ENCODE results near the gene GDA.

GDA gene

DNA sequence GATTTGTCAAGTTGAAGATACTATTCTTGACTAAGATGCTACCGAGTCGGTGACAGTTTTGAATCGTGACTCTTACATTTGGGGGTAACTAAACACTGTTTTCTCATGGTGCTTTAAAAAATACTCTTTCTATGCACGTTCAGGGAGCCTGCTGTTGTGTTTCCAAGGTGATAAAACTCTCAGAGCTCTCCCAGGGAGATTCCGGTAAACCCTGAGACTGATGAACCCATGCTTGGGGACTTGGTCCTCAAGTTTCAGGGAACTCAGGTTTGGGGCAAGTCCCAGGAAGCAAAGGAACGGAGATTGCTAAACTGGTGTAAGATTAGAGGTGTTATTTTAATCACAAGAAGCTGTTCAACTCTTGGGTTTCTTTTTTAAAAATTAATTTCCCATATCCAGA lies 1.4 kb downstream of the GDA start:
- no peak for DNase-seq (ENCODE audit: low read depth)

DNA sequence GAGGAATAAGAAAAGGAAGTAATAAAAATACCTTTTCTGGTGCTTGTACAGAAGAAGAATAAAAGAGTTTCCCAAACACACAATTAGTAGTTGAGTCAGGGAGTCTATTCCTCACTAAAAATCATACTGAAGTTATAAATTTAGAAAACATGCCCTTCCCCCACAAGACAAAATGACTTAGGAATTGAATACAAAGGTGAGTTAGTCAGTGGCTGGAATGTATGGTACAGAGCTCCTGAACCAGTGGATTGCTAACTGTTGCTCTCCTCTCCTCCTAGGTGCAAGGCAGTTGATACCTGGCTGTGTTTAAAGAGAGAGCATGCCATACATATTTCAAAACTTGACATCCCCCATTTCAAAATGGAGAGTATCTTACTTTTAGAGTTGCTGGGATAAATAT lies 1.9 kb downstream of the GDA start:
- DNase-seq (ENCODE audit: low read depth), result no peak

DNA sequence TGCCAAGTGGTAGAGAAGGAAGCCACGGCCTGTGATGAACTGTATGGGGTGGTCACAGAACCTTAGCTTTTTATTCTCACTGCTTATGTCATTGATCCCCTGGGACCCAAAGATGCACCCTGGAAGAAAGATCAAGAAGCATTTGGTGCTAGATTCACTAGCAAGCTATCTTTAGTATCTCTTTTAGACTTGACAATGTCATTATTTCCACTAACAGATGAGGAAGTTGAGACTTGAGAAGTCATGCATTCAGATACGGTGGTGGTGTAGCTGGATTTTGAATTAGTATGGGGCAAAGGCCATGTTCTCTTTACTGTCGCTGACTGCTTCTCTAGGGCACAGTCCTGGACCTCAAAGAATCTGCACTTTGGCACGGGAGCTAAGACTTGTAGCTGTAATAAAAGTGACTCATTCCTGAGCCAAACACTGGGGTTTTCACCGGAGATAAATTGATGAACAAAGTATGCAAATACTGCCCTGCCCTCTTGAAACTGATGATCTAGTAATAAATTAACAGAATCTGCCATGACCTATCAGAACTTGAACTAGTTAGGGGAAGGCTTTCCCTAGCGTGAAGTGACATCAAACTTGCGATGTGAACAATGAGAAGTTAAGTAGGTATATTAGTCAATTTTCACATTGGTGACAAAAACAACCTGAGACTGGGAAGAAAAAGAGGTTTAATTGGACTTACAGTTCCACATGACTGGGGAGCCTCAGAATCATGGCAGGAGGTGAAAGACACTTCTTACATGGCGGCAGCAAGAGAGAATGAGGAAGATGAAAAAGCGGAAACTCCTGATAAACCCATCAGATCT lies 5.4 kb downstream of the GDA start:
- DNase-seq (ENCODE audit: low read depth), result no peak

DNA sequence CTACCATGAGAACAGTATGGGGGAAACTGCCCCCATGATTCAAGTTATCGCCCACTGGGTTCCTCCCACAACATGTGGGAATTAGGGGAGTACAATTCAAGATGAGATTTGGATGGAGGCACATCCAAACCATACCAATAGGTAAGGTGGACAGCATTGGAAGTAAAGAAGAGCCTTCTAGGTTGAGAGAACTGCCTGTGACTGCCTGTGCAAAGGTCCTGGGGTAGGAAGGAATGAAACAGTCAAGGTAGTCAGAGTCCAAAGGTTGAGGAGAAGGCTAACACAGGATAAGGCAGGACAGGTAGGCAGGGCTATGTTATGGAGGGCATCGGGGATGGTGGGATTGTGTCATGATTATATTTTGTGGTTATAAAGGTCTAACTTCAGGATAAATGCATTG lies 6.1 kb downstream of the GDA start:
- no peak for DNase-seq (ENCODE audit: low read depth)

DNA sequence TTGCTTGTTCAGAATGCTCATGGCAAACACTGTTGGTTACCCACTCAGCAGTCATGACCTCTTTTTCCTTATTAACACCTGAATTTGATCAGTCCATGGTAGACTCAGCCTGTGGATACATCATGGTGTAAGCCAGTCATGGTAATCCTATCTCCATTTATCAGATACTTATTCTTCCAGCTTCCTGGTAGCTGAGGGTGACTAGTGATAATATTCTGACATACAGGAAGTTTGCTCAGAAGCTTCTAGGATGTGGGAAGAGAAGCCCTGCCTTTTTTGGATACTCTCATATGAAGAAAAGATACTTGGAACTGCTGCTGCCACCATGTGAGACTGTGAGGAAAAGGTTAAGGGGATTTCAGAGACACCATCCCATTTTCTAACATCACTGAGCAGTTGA lies 7.3 kb downstream of the GDA start:
- no peak for DNase-seq (ENCODE audit: low read depth)

DNA sequence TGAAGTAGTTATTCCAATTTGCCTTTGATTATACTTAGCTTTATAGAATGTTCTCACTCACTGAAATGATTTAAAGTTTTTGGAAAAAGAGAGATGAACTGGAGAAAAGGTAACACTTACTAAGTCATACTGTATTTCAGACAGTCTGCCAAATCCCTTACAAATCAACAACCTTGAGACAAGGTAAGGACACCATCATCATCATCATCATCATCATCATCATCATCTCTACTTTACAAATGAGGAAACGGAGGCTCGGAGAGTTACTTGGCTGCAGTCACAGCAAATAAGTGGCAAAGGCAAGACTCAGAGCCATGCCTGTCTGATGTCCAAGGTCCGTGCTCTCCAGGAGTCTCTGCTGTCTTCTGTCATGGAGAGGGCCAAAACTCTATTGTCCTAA lies 9.4 kb downstream of the GDA start:
- no peak for DNase-seq (ENCODE audit: low read depth)

DNA sequence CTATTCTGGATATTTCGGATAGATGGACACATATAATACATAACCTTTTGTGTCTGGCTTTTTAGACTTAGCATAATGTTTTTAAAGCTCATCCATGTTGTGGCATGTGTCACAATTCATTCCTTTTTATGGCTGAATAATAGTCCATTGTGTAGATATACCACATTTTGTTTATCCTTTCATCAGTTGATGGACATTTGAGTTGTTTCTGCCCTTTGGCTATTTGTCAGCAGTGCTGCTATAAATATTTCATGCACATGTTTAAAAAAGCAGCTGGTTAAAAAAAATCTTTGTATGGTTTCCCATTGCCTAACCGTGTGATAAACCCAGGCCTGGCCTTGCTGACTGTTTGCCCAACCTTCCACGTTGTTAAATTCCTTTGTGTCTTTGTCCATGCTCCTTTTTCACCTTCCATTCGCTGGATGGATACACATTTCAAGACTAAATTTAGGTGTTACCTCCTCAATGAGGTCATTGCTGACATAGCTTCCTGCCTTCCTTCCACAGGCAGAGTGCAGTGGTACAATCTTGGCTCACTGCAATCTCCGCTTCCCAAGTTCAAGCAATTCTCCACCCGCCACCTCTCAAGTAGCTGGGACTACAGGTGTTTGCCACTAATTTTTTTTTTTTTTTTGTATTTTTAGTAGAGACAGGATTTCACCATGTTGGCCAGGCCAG lies 11.3 kb downstream of the GDA start:
- no peak for DNase-seq (ENCODE audit: low read depth)

DNA sequence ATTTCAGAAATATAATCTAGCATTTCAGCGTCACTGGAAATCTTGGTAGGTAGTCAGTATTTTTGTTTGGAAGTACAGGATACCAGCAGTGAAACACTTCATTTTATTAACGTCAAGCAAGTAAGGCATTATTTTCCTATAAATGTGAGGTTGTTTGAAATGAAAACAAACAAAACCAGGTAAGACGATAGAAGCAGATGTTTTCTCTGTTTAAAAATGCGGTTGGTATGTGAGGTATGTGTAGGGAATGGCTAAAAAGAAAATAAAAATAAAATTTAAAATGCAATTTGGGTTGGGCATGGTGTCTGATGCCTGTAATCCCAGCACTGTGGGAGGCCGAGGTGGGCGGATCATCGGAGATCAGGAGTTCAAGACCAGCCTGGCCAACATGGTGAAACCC lies 16.1 kb downstream of the GDA start:
- DNase-seq (ENCODE audit: low read depth), result no peak

DNA sequence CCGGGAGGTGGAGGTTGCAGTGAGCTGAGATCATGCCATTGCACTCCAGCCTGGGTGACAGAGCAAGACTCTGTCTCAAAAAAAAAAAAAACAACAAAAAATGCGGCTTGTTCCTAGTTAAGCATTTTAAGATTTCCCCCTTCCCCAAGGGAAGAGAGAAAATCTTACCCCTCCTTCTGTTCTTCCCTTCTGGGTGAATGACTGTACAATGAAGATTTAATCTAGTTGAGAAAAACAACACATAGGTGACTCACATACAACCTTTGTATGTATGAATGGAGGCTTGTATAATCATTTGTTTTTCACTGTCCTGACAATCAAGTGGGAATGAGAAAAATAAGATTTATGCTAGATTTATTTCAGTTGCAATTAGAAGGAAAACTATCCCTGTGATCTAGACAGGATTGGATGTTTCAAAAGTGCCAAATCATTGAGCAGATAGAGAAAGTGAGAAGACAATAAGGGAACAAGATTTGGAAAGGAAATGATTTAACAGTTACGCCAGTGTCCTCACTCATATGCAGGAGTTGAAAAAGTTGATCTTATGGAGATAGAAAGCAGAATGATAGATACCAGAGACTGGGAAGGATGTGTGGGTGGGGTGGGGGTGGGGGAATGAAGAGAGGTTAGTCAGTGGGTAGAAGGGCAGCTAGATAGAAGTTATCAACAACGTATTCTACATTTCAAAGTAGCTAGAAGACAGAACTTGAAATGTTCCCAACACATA lies 16.7 kb downstream of the GDA start:
- no peak for DNase-seq (ENCODE audit: low read depth)

DNA sequence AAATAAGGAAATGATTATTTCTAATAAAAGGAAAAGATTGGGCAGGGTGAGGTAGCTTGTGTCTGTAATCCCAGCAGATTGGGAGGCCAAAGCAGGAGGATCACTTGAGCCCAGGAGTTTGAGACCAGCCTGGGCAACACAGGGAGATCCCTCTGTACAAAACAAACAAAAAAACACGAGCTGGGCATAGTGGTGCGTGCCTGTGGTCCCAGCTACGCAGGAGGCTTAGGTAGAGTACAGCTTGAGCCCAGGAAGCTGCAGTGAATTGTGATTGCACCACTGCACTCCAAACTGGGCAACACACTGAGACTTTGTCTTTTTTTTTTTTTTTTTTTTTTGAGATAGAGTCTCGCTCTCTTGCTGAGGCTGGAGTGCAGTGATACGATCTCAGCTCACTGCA lies 18.8 kb downstream of the GDA start:
- no peak for DNase-seq (ENCODE audit: low read depth)

DNA sequence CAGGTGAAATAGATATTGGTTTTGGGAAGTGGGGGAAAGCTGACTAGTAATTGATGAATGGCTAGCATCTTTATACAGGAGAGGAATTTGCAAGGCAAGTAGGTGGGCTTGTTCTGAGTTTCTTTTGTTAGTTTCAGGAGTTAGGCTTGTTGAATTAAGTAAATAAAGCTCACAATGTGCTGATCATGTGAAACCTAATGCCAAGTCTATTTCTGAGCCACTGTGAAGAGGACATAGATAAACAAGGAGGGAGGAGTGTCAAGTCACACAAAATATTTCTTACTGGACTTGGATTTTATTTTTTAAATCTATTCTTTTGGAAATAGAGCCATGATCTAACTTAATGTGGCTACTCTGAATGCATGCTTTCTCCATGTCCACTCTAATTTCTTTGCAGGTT lies 19.9 kb downstream of the GDA start:
- no peak for DNase-seq (ENCODE audit: low read depth)

DNA sequence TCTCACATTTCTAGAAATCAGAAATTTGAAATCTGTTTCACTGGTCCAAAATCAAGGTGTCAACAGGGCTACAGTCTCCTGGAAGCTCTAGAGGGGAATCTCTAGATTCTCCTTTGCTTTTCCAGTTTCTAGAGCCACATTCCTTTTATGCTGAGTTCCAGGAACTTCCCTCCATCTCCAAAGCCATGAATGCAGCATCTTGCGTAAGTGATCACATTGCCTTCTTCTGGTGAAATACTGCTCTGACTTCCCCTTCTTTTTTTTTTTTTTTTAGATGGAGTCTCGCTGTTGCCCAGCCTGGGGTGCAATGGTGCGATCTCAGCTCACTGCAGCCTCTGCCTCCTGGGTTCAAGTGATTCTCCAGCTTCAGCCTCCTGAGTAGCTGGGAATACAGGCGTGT lies 23.8 kb downstream of the GDA start:
- DNase-seq (ENCODE audit: low read depth), result no peak

DNA sequence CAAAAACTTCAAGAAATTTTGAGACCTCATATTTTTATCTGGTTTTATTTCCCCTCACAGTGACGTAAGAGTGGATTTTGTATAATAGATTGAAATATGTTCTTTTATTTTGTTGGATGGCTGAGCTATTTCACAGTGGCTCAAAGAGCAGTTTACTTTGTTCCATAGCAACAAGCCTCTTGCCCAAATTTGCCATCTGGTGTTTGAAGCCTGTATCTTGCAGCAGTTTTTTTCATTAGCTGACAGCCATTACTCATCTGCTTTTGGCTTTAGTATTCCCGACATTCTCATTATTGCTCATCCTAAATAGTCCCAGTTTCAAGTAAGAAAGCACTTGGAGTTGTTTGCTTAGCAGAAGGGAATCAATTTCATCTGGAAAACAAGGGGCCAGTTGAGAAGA lies 36.3 kb downstream of the GDA start:
- DNase-seq (ENCODE audit: low read depth), result no peak

DNA sequence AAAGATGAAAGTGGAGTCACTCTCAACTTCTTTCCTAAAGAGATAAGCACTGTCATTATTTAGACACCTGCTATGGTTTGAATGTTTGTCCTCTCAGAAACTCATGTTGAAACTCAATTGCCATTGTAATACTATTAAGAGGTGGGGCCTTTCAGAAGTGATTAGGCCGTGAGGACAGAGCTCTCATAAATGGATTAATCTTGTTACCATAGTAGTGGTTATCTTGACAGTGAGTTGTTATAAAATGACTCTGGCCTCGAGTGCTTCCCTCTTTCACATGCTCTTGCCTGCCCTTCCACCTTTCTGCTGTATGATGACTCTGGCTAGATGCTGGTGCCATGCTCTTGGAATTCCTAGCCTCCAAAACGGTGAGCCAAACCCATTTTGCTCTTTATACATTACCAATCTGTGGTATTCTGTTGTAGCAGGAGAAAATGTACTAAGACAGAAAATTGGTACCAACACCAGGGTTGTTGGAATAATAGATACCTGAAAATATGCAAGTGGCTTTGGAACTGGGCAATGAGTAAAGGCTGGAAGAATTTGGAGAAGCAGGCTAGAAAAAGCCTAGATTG lies 38.0 kb downstream of the GDA start:
- DNase-seq (ENCODE audit: low read depth), result no peak

DNA sequence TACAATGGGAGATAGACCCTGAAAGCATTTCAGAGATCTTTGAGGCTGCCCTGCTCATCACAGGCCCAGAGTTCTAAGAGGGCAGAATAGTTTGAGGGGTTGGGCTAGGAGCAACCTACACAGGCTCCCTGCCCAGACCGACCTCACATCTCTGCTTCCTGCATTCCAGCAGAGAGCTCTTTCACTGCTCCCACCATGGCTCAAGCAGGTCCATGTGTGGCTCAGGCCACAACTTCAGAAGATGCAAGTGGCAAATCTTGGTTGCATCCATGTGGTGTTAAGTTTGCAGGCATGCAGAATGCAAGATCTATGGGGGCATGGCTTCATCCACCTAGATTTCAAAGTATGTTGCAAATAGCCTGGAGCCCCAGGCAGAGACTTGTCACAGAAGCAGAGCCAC lies 39.0 kb downstream of the GDA start:
- DNase-seq (ENCODE audit: low read depth), result no peak

DNA sequence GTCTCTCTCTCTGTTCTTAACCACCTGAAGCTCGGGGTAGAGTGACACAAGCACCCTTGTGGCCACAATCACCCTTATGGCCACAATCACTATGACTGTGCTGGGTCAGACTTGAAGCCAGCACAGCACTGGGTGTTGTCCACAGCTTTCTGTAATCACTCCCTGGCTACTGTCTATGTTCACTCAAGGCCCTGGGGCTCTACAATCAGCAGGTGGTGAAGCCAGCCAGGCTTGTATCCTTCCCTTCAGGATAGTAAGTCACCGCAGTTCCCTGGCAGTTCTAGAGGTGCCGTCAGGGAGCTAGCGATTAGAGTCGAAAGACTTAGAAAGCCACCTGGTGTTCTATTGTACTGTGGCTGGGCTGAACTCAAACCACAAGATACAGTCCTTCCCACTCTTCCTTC lies 44.2 kb downstream of the GDA start:
- no peak for DNase-seq (ENCODE audit: low read depth)

DNA sequence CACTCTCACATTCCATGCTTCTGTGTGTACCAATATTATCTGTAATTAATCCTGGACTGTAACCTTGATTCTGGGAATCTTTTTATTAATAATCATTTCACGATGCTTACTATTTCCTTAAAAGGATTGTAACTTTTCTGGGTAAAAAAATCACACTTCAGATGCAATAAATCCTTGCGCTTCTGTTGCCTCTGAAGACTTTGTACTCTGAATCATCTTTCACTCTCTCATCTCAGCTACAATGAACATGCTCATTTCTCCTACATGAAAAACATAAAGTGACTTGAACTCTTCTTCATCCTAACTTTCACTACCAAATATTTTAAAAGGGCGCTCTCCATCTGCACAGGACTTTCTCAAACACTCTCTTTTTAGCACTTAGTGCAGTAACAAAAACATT lies 50.0 kb downstream of the GDA start:
- DNase-seq (ENCODE audit: low read depth), result no peak

DNA sequence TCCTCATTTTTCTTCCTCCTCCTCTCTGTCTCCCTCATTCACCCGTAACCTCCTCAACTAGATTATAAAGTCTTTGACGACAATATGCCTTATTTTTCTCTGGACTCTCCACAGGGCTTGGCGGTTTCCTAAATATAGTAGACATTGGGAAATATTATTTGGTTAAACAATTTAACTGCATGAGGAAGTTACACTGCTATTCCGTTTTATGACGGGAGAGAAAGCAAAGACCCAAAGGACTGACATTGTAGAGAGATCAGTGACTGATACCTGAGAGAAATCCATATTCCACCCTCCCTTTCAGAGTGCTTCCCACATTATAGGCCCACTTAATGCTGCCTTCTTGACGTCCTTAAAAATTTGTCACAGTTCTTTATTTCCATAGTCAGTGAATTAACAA lies 51.2 kb downstream of the GDA start:
- no peak for DNase-seq (ENCODE audit: low read depth)

DNA sequence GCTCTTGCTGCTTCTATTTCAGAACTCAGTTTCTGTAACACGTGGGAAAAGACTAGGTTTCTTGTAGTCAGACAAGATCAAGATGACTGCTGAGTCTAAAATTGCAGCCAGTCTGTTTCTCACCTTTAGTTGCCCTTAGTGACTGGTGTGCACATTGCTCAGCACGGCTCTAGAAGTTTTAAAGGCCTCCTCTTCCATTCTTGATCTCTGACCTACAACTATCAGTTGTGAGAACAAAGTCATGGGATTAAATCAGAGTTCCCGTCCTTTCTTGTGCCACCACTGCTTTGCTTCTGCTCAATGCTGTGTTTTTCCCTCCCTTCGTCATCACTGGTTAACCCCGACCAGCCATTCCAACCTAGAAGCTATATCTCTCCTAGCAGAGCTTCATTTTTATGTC lies 52.8 kb downstream of the GDA start:
- no peak for DNase-seq (ENCODE audit: low read depth)

DNA sequence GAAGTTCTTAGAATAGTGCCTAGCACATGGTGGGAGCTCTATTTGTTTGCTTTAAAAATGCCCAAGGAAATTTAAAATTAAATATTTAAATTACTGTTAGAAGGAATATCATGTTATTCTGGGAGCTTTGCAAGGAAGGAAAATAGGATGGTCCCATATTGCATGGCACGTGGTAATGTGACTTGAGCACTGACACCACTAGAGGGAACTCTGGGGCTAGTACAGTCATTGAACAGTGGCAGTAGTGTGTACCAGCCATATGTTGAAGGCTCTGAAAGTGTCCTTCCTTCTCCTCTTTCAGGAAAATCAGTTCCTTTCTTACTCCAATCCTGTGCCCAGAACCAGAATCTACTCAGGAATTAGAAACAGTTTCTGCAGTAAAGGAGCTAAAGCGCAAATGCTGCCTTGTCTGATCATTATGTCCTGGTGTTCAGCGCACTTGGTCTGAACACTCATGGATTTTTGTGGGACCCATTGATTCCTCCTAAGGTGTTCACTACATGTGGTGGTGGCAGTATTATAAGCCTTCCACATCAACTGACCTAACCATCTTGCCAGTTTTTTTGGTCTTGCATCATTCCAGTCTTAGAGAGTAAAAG lies 54.1 kb downstream of the GDA start:
- DNase-seq (ENCODE audit: low read depth), result peak; percentile 2

DNA sequence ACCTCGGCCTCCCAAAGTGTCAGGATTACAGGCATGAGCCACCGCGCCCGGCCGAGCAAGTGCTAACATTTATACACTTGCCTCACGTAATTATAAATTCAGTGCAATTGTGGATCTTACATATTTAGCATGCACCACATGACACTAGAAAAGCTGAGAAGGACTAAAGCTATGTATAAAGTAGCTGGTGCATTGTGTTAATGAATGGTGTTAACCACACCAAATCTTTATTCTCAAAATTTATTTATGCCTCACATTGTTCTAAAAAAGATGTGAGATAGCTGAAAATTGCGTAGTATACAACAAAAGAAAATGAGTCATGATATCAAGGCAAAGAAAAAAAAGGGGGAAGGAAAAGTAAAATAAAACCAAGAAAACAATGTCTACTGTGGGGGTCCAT lies 54.8 kb downstream of the GDA start:
- no peak for DNase-seq (ENCODE audit: low read depth)

DNA sequence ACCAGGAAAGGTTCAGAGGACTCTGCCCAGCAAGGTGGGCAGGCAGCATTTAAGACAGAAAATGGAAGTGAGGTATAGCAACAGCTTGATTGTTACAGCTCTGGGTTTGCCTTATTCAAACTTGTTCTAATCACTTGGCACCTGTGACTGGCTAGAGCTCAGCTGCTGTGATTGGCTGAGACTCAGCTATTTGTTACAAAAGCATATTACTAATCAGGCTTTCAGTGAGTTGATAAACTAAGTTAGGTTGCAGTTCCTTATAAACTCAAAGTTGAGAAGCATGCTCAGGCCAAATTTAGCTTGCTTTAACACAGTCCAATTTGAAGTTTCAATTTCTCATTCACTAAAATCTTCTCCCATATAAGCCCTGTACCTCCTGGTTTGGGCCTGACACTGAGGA lies 56.3 kb downstream of the GDA start:
- DNase-seq (ENCODE audit: low read depth), result no peak

DNA sequence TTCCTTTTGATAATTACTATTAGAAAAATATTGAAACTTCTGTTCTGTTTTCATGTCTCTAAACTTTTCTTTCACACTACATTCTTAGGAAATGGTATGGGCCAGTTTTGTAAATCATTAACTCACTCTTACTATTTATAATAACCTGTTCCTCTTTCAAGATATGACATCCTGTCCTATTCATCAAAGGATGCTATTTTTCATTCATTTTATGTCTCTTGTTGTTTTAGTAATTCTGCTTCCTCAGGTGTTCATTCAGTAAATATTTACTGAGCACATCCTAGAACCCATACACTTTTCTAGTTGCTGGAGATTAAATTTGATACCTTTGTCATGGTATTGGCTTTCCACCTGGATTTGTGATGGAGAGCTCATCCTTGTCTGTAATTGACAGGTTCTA lies 58.0 kb downstream of the GDA start:
- DNase-seq (ENCODE audit: low read depth), result no peak

All from fibroblast of the conjunctiva (primary cell).